NAMALWA (cell line): ENCODE measurements around the gene NKX6-2.
"Not testable (repeated sequence)": the region's sequence is repeated elsewhere in the genome, so short reads cannot be mapped to it uniquely, and the experiment has no call there.

Experiments
- DNase-seq: peaks from one replicate; pipeline ENCODE4 v3.0.0-alpha.2; 2015; ENCODE audit warnings: low spot score

NKX6-2 gene

GRCh38 chr10:132755166-132755711 is 30.7 kb downstream of the NKX6-2 start:
- no peak for DNase-seq

DNA sequence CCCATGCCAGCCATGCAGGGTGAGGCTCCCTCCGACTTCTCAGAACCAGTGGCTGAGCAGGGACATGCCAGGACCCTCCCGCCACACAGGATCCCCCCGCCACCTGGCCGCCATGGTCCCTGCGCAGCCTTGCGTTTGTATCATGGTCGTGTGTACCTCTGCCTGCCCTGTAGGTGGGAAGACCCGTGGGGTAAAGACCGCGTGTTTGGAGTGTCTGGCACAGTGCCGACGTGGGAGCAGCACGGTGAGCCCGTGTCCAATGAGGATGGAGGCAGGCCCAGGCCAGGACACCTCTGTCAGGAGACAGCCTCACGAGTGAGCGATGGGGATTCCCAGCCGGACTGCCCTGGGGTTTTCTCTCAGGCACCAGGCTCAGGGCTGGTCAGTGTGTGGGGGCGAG is 31.9 kb downstream of the NKX6-2 start:
- DNase-seq, result no peak

DNA sequence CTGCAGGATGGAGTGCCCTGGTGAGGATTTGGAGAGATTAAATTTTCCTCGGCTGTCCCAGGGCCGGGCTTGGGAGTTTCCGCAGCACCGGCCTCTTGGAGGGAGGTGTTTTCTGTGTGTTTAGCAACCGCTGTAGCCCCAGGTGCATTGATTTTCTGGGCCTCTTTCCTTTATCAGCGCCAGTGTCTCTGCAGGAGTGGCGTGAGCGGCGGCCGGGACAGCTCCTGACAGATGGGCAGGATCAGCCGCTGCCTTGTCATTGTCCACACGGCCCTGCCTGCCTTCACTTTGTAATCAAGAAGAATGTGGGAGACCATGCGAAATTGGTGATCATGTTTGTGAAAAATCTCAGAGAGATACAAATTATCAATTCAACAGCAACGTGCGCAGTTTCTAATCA is 32.4 kb downstream of the NKX6-2 start:
- DNase-seq, result no peak

- no peak for DNase-seq
Observed at GRCh38 chr10:132752961-132753360, 33.0 kb downstream of the NKX6-2 start.

DNA sequence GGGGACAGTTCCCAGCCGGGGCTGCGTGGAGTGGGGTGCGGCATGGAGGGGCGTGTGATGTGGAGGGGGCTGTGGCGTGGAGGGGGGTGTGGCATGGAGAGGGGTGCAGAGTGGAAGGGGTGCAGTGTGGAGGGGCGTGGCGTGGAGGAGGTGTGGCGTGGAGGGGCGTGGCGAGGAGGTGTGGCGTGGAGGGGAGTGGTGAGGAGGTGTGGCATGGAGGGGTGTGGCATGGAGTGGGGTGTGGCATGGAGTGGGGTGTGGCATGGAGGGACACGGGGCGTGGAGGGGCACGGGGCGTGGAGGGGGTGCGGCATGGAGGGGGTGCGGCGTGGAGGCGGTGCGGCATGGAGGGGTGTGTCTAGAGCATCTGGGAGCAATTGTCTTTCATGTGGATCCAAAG is 33.6 kb downstream of the NKX6-2 start:
- DNase-seq, result no peak

DNA sequence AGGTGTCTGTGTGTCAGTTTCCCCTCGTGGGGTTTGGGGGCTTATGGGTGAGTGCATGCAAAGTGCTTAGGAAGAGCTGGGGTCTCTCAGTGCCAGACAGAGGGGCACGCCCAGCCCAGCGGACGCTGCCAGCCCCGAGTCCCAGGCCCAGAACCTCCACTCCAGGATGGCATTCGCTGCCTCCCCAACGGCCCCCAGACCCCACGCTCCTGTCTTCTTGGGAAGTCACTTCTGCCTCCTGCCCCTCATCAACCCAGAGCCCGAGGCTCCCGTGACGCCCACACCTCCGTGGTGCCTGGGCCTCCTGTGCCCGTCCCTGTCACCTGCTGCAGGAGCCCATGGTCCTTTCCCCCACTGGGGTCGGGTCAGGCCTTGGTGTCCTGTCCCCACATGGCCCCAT is 35.0 kb downstream of the NKX6-2 start:
- DNase-seq, result no peak

- DNase-seq, result no peak
Observed at GRCh38 chr10:132749371-132749795, 36.6 kb downstream of the NKX6-2 start.

GRCh38 chr10:132748545-132749370 is 37.2 kb downstream of the NKX6-2 start:
- DNase-seq, result no peak

DNA sequence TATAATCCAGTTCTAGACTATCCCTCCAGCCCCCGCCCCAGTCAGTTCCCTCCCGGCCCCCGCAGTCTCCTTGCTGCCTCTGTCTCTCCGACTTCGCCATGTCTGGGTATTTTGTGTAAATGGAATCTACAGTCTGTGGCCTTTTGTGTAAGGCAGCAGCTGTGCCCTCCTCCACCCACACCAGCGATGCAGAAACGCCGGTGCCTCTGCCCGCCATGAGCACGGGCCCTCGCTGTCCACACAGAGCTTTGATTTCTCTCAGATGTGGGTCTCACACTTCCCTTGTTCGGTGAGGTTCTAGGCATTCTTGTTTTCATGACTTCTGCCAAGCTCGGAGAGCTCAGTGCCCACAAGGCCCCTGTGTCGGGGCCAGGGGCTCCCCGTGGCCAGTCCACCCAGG is 37.8 kb downstream of the NKX6-2 start:
- no peak for DNase-seq

DNA sequence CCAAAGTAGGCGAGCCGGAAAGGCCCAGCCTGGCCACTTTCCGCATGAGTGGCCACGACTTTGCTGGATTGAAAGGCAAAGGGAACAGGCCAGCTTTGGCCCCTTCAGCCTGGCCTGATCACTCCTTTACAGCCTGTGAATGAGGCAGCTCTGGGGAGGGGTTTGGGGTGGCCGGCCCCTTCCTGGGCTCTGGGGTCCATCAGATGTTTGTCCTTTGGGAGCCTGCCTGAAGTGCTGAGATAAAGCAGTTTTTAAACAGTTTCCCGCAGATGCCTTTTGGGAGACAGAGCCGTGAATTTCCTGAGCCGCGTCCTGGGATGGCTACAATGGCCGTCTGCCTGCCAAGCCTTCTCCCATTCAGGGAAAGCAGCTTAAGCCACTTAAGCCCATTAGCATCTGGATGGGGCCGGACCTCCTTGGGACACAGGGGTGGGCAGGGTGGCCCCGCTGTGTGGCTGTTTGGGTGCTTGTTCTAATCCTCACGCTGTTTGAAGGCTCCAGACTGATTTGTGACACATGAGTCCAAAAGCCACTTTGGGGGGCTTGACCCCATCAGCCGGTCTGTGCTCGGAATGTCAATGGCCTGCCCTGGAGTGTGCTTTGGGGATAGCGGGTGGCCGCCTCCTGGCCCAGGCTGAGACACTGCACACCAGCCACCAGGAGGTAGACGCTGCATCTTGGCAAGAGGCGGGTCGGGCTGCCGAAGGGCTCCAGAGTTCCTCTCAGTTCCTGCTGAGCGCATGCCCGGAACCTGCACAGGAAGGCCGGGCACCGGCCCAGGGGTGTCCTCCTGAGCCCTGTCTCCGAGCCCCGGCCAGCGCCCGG is 38.9 kb downstream of the NKX6-2 start:
- DNase-seq, result no peak

- no peak for DNase-seq
Observed at GRCh38 chr10:132746386-132746785, 39.6 kb downstream of the NKX6-2 start.

DNA sequence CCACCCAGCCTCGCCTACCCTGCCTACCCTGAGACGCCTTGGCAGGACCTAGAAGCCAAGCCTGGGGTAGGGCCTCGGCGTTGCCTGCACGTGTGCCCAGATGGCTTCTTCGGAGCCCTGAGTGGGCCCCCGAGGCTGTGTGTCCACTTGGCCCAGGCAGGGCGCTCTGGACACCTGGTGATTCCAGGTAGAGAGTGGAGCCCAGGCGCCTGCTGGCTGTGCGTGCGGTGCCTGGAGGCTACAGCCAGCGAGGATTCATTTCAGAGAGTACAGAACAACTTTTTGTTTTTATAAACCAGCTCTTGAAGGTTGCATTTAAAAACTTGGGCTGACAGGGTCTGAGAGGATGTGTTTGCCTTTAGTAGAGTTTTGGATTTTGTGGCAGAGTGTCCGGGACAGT is 40.0 kb downstream of the NKX6-2 start:
- no peak for DNase-seq

DNA sequence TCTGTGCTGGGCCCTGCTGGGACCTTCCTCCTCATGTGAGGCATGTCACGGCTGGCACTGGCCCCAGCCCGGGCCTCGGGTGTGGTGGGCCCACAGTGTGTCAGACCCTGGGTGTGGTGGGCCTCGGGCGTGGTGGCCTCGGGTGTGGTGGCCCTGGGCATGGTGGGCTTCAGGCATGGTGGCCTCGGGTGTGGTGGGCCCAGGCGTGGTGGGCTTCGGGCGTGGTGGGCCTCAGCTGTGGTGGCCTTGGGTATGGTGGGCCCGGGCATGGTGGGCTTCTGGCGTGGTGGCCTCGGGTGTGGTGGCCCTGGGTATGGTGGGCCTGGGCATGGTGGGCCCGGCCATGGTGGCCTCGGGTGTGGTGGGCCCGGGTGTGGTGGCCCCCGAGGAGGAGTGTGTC is 40.4 kb downstream of the NKX6-2 start:
- DNase-seq, result no peak

- DNase-seq, result no peak
Observed at GRCh38 chr10:132744839-132745238, 41.1 kb downstream of the NKX6-2 start.

- DNase-seq, result no peak
Observed at GRCh38 chr10:132743925-132744490, 41.9 kb downstream of the NKX6-2 start.

GRCh38 chr10:132743196-132743924 is 42.6 kb downstream of the NKX6-2 start:
- not testable (repeated sequence) for DNase-seq

GRCh38 chr10:132742837-132743194 is 43.1 kb downstream of the NKX6-2 start:
- no peak for DNase-seq

DNA sequence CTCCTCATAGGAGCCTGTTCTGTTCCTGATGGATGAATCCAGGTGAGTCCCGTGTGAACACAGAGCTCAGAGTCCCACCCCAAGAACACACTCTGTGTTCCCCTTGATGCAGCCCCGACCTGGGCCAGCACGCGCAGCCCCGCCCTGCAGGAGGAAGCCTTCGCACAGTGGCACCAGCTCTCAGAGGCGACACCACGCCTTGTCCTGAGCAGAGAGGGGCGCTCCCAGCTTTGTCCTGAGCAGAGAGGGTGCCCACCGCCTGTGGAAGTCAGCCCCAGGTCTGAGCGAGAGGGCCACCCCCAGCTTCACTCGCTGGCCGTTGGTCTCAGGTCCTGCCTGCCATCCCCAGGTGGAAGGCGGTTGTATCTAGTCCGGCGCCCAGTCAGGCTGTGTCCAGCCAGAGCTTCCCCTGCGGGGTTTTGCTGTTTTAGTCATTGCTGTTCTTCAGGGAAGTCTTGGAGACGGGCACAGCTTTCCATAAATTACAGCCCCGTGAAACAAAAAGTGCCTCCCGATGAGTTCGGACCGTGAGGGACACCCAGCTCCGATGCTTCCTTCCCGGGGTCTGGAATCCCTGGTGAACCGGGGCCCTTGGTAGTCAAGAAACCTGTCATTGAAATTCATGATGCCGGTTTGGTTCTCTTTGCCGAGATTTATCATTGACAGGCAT is 43.6 kb downstream of the NKX6-2 start:
- no peak for DNase-seq

- no peak for DNase-seq
Observed at GRCh38 chr10:132740588-132740987, 45.4 kb downstream of the NKX6-2 start.

DNA sequence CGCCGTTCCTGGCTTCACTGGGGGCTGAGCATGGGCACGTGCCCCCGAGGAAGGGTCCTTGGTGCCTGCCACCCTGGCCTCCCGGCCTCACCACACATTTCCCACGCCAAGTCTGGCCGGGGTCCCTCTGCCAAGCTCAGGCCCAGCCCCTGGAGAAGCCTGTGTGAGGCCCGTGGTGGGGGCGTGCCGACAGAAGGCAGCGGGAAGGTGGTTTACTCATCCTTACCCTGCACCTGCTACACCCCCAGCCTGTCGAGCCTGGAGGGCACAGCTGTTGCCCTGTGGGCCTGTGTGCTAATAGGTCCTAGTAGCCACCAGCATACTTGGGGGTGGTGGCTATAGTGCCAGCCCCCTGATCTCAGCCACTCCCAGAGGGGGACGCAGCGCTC is 46.7 kb downstream of the NKX6-2 start:
- DNase-seq, result no peak

DNA sequence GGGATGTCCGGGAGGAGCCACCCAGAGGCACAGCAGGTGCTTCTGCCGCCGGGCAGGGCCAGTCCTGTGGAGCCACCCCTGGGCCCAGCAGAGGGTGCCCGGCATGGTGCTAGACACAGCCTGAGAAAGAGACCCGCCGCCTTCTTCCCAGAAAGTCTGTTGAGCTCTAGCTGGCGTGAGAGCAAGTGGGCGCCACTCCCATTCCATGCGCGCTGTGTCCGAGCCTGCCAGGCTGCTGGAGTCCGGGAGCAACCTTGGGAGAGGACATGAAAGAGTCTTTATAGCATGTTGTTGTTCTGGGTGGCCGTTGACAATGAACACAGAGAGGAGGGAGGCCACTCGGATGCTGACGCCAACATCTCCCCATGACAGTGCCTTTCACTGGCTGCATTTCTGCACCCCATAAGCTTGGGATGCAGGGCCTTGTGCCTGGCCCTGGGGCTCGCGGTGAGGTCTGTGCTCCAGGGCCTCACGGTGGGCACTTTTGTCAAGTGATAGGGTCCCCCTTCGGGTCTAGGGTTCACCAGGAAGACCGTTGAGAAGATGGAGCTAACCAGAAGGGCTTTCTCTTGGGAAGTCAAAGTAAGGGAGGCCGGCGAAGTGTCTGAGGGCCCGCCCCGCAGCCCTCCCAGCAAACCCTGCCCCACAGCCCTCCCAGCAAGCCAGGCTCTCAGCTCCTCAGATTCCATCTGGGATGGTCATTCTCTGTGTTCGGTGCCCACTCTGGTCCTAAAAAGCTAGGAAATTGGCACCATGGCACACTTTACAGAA is 47.3 kb downstream of the NKX6-2 start:
- DNase-seq, result no peak
